GM21360 (cell line): Measurements from ENCODE around the gene PRKCE.
"Not testable (repeated sequence)": the region's sequence is repeated elsewhere in the genome, so short reads cannot be mapped to it uniquely, and the experiment has no call there.

ENCODE experiments used
- ATAC-seq: cut with Tn5 transposase; IDR thresholded peaks from one replicate; pipeline ENCODE4 v1.9.1; 2021; ENCODE audit warnings: mild to moderate bottlenecking, moderate library complexity; ENCODE audit not compliant: unreplicated experiment

The PRKCE gene

GRCh38 chr2:46197672-46198071, 546.2 kb downstream of the PRKCE start:
- no peak for ATAC-seq

DNA sequence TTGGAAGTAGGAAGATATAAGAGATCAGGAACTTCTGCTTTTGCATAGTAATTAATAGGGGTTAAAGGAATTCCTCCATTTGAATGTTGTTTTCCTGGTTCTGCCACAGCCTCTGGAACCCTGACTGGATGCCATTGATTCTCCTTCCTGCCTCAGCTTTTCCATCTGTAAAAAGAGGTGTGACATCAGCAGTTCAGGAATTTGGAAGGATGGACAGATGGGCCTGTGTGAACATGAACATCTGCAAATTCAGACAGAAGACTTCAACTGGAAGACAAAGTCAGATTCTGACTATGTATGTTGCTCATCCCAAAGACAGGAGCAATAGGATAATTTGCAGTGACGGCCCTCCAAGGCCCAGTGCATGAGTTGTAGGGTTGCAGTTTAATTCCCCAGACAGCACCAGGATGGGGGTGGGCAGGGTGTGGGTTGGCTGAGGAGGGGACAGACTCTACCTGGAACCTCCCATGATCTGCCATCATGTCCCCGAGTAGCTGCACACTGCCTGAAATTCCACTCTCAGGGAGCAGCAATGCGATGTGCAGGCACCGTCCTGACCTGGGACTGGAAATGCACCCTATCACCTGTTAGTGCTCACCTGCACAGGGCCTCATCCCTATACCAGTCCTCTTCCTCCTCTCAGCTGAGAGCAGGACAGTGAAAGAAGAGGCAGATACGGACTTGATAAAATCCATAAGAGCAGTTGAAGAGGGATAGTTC, 546.8 kb downstream of the PRKCE start:
- no peak for ATAC-seq

GRCh38 chr2:46198966-46199365, 547.5 kb downstream of the PRKCE start:
- ATAC-seq: no peak

GRCh38 chr2:46200100-46200690, 548.7 kb downstream of the PRKCE start:
- ATAC-seq: no peak

DNA sequence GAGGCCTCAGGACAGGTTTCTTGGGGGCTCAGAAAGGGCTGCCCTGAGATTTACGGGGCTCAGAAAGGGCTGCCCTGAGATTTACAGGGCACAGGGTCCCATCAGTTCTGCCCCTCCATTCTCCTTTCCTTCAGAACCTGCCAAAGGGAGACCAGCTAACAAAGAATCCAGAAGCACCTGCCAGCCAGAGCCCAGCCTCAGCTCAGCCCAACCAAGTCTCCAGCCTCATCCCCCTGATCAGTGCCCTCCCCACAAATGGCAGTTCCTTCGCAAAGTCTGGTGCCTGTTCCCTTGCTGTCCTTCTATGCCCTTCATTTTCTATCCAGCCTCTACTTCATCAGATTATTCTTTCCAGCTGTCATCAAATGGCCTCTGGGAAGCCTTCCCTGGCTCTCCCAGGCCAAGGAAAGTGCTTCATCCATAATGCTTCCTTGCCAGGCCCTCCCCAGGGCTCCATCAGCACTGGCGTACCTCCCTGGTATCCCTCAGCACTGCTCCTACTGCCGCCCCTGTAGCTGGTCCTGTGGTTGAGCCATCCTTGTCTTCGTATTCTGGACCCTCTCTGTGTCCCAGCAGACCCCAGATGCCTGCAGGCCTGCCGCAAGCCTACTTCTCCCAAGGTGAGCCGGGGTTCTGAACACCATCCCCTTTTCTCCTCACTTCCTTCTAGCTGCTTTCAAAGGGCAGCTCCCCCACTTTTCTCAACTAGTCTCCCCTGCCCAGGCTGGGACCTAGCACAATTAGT, 549.6 kb downstream of the PRKCE start:
- ATAC-seq: no peak

GRCh38 chr2:46202453-46202852, 551.0 kb downstream of the PRKCE start:
- no peak for ATAC-seq

DNA sequence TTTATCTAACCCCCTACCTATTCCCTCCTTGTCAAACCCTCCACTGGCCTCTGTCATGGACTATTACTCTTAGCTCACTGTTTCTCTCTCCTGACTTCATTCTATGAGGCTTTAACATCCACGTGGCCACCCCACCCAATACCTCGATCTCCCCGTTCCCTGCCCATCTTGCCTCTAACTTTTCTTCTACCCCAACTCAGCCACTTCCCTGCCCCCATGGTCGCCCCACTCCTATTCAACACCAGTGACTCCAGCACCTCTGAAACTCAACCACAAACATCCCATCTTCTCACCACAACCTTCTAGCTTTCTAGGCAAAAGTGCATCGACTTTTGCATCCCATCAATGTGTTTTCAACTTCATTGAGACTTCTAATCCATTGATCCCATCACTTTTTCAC, 551.5 kb downstream of the PRKCE start:
- no peak for ATAC-seq

DNA sequence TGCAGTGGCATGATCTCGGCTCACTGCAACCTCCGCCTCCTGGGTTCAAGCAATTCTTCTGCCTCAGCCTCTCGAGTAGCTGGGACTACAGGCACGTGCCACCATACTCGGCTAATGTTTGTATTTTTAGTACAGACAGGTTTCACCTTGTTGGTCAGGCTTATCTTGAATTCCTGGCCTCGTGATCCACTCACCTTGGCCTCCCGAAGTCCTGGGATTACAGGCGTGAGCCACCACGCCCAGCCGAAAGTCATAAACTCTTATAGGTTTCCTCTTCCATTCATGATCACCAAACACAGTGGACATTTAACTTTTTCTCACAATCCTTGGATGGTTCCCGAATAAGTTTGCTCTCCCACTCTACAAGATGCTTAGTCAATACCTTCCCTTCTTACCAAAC, 552.2 kb downstream of the PRKCE start:
- ATAC-seq: not testable (repeated sequence)

- ATAC-seq: no peak
Observed at GRCh38 chr2:46207591-46207990, 556.1 kb downstream of the PRKCE start.

DNA sequence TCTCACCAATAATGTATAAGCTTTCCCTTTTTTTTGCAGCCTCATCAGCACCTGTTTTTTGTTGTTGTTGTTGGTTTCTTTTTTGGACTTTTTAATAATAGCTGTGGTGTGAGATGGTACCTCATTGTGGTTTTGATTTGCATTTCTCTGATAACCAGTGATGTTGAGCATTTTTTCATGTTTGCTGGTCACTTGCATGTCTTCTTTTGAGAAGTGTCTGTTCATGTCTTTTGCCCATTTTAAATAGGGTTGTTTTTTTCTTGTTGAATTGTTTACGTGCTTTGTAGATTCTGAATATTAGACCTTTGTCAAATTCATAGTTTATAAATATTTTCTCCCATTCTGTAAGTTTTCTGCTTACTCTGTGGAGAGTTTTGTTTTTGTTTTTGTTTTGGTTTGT, 557.3 kb downstream of the PRKCE start:
- ATAC-seq: no peak

- no peak for ATAC-seq
Observed at GRCh38 chr2:46210063-46210462, 558.6 kb downstream of the PRKCE start.

GRCh38 chr2:46211461-46211860, 560.0 kb downstream of the PRKCE start:
- no peak for ATAC-seq

DNA sequence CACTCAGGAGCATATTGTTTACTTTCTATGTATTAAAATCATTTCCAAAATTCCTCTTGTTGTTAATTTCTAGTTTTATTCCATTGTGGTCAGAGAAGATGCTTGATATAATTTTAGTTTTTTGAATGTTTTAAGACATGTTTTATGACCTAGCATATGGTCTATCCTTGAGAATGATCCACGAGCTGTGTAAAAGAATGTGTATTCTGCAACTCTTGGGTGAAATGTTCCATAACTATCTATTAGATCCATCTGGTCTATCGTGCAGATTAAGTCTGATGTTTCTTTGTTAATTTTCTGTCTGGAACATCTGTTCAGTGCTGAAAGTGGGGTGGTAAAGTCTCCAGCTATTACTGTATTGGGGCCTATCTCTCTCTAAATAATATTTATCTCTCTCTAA, 562.4 kb downstream of the PRKCE start:
- ATAC-seq: no peak

DNA sequence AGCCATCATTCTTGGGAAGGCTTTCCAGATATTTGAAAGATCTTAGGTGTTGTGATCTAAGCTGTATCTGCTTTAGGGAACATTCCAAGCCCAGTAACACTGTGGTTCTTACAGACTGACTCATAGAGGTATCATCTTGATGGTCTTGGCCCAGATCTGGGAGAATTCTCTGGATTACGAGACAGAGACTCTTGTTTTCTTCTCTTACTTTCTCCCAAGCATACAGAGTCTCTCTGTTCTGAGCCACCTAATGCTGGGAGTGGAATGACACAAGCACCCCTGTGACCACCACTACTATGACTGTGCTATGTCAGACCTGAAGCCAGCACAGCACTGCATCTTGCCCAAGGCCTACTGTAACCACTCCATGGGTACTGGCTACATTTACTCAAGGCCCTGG, 564.7 kb downstream of the PRKCE start:
- no peak for ATAC-seq

DNA sequence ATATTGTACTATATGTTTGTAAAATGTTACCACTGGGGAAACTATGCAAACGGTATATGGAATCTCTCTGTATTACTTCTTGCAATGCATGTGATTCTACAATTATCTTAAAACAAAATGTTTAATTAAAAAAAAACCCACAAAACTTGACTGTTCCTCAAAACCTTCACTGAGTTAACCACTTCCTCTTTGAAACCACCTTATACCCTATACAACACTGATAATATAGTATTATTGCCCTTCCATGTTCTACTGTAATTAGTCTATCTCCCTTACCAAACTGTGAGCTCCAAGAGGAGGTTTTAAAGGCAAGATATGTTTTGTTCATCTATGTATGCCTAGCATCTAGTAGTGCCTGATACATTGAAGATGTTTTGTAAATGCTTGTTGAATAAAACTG, 572.0 kb downstream of the PRKCE start:
- not testable (repeated sequence) for ATAC-seq

GRCh38 chr2:46225150-46225625, 573.7 kb downstream of the PRKCE start:
- ATAC-seq: no peak

GRCh38 chr2:46225730-46226129, 574.3 kb downstream of the PRKCE start:
- no peak for ATAC-seq

- no peak for ATAC-seq
Observed at GRCh38 chr2:46226620-46227019, 575.1 kb downstream of the PRKCE start.

GRCh38 chr2:46227022-46227421, 575.5 kb downstream of the PRKCE start:
- ATAC-seq: no peak

GRCh38 chr2:46227674-46228289, 576.3 kb downstream of the PRKCE start:
- no peak for ATAC-seq
